Measurements from ENCODE around the gene DENND6B. TPM values are rescaled to one million over a fixed set of nuclear protein-coding genes. Genes with fewer than 3 reads are reported as not detected.
"Not testable (repeated sequence)": the region's sequence is repeated elsewhere in the genome, so short reads cannot be mapped to it uniquely, and the experiment has no call there.

Gene DENND6B
- total RNA-seq, 1 experiment from 2014 or later: 4.5 TPM

DNA sequence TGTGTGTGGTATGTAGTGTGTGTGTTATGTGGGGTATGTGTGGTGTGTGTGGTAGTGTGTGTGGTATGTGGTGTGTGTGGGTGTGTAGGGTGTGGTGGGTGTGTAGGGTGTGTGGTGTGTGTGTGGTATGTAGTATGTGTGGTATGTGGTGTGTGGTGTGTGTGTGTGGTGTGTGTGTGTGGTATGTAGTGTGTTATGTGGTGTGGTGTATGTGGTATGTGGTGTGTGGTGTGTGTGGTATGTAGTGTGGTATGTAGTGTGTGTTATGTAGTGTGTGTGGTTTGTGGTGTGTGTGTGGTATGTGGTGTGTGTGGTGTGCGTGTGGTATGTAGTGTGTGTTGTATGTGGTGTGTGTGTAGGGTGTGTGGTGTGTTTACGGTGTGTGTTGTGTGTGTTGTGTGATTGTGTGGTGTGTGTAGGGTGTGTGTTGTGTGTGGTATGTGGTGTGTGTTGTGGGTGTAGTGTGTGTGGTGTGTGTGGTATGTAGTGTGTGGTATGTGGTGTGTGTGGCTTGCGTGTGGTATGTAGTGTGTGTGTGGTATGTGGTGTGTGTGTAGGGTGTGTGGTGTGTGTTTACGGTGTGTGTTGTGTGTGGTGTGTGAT lies 12.1 kb upstream of the DENND6B start:
- DNase-seq (ENCODE audit: low spot score): no peak

DNA sequence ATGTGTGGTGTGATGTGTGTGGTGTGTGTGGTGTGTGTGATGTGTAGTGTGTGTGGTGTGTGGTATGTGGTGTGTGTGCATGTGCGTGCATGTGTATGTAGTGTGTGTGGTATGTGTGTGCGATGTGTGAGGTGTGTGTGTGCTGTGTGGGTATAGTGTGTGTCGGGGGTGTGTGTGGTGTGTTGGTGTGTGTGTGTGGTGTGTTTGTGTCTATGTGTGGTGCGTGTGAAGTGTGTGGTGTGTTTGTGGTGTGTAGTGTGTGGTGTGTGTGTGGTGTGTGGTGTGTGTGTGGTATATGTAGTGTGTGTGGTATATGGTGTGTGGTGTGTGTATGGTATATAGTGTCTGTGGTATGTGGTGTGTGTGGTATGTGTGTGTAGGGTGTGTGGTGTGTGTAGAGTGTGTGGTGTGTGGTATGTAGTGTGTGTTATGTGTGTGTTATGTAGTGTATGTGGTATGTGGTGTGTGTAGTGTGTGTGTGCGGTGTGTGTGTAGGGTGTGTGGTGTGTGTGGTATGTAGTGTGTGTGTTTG lies 11.3 kb upstream of the DENND6B start:
- no peak for DNase-seq (ENCODE audit: low spot score)

DNA sequence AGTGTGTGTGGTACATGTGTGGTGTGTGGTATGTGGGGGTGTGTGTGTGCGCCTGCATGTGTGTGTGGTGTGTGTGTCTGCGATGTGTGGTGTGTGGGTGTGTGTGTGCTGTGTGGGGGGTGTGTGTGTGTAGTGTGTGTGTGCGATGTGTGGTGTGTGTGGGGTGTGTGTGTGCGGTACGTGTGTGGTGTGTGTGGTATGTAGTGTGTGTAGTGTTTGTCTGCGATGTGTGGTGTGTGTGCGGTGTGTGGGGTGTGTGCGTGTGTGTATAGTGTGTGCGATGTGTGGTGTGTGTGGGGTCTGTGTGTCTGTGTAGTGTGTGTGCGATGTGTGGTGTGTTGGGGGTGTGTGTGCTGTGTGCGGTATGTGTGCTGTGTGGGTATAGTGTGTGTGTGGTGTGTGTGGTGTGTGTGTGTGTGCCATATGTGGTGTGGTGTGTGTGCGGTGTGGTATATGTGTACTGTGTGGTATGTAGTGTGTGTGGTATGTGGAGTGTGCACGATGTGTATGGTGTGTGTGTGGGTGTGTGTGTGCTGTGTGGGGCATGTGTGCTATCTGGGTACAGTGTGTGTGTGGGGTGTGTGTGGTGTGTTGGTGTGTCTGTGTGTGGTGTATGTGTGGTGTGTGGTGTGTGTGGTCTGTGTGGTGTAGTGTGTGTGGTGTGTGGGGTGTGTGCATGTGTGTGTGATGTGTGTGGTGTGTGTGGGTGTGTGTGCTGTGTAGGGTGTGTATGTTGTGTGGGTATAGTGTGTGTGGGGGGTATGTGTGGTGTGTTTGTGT lies 10.6 kb upstream of the DENND6B start:
- DNase-seq (ENCODE audit: low spot score): no peak

DNA sequence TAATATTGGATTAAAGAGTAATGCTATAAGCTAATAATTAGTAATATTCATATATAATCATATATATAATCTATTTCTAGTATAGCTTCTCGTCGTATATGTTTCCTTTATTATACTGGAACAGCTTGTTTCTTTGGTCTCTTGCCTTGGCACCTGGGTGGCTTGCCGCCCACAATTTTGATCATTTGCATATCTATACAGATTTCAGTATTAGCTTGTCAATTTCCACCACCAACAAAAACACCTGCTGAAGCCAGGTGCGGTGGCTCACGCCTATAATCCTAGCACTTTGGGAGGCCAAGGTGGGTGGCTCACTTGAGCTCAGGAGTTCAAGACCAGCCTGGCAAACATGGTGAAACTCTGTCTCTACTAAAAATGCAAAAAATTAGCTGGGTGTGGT lies 7.6 kb upstream of the DENND6B start:
- DNase-seq (ENCODE audit: low spot score): not testable (repeated sequence)

DNA sequence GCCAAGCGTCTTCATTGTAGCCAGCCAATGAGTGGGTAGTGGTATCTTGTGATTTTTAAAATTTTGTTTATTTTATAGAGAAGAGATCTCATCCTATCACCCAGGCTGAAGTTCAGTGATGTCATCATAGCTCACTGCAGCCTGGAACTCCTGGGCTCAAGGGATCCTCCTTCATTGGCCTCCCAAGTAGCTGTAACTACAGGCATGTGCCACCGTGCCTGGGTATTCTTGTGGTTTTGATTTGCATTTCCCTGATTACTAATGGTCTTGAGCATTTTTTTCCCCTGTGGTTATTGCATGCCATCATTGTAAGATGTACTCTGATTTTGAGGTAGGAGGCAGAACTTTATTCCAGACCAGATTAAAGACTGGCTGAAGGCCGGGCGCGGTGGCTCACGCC lies 2.4 kb upstream of the DENND6B start:
- DNase-seq (ENCODE audit: low spot score): no peak

DNA sequence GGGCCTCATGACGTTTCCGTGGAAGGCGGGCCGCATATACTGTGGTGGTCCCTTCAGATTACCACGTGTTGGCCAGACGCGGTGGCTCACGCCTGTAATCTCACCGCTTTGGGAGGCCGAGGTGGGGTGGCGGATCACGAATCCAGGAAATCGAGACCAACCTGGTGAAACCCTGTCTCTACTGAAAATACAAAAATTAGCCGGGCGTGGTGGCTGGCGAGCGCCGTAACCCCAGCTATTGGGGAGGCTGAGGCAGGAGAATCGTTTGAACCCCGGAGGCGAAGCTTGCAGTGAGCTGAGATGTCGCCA lies 853 bp upstream of the DENND6B start:
- no peak for DNase-seq (ENCODE audit: low spot score)

DNA sequence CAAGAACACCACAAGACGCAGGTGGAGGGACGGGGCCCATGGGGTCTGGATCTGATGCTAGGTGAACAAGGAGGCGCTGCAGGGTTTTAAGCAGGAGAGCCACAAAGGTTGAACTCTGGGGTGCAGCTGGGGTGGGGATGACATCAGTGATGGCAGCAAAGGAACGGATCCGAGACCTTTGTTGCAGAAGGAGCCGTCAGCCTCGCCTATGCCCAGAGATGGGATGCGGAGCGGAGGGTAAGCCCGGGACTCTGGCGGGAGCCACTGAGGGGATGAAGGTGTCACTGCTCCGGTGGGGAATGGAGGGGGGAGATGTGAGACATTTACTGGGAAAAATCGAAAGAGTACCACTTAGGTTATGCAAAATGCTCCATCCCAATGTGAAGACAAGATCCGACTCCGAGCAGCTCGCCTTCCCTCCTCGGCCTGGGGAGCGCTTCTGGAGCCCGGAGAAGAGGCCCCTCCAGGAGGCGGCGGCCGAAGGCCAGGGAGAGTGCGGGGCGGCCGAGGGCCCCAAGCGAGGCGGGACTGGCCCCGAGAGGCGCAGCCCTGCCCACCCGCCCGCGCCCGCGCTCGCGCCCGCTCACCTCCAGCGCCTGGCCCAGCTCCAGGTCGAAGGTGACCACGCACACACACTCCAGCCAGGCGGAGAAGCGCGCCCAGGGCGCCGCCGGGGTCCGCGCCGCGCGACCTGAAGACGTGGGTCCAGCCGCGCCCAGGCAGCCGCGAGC lies 422 bp downstream of the DENND6B start:
- no peak for DNase-seq (ENCODE audit: low spot score)

DNA sequence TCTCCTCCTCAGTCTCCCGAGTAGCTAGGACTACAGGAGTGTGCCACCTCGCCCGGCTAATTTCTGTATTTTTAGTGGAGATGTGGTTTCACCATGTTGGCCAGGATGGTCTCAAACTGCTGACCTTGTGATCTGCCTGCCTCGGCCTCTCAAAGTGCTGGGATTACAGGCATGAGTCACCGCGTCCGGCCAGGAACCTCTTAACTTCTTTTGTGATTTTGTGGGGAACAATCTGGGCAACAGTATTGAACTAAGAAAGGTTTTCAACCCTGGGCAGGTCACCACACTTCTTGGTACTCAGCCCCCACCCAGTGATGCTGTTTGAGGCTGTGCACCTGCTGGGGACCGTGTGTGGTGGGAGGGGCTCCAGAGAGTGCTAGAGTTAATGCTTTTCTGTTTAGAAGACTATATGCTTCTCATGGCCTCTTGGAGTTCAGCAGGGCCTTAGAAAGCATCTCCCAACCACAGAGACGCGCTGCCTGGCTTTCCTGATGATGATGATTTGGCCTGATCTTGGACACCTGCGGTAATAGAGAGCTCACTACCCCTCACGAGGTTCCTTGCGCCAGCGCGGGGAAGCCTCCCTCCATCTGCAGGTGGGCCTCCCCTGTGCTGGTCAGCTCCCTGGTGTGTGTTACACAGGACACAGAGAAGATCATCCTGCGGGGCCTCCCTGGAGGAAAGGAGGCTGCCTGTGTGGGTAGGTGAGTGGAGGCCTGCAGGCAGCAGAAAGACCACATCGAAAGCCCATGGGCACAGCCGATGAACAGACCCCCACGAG lies 1.2 kb downstream of the DENND6B start:
- no peak for DNase-seq (ENCODE audit: low spot score)

DNA sequence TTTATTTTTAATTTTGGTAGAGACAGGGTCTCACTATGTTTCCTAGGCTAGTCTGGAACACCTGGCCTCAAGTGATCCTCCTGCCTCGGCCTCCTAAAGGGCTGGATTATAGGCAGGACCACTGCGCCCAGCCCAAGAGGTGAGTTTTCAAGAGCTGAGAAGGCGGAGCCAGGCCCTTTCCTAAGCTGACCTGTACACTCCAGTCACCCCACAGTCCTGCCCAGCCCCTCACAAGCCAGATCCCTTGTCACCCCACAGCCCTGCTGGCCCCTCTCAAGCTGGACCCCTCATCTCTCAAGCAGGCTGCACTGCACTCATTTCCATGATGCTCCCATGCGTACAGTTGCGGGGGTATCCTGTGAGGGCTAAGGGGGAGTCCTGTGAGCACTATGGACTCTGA lies 2.9 kb downstream of the DENND6B start:
- DNase-seq (ENCODE audit: low spot score): no peak

DNA sequence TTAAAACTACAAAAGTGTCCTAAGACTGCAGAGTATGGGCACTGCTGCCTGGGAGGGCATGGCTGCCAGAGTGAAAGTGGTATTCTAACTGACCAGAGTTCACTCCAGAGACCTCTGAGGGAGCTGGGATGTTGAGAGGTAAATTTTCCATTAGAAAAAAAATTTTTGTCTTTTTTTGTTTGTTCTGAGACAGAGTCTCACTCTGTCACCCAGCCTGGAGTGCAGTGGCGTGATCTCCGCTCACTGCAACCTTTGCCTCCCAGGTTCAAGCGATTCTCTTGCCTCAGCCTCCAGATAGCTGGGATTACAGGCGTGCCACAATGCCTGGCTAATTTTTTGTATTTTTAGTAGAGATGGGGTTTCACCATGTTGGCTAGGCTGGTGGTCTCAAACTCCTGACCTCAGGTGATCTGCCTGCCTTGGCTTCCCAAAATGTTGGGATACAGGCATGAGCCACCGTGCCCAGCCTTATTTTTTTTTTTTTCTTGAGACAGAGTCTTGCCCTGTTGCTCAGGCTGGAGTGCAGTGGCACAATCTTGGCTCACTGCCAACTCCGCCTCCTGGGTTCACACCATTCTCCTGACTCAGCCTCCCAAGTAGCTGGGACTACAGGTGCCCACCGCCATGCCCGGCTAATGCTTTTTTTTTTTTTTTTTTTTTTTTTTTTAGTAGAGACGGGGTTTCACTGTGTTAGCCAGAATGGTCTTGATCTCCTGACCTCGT lies 4.3 kb downstream of the DENND6B start:
- not testable (repeated sequence) for DNase-seq (ENCODE audit: low spot score)

DNA sequence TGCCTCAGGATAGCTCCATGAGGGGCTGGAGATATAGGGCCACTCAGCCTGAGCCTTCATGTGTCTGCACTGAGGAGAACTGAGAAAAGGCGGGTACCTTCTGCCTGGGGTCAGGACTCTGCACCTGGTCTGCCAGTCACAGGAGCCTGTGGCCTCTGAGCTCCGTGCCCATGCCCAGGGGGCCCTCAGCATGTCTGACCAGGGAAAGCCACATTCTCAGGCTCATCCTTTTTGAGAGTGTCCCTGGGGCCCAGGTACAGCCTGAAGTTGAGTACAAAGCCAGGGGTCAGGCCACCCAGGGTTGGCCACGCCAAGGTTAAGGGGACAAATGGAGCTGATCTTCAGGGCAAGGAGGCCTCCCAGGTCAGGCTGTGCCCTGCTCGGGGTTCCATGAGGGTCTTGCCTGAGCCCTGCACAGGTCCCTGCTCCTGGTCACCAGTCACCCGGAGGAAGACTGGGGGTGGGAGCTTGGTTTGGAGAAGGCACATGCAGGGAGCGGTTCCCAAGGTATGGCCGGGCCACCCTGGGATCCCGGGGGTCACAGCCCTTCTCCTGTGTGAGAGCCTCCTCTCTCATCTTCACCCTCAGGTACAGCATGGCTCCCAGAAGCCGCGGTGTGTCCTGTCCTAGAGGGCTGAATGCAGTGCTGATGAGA lies 6.0 kb downstream of the DENND6B start:
- no peak for DNase-seq (ENCODE audit: low spot score)

DNA sequence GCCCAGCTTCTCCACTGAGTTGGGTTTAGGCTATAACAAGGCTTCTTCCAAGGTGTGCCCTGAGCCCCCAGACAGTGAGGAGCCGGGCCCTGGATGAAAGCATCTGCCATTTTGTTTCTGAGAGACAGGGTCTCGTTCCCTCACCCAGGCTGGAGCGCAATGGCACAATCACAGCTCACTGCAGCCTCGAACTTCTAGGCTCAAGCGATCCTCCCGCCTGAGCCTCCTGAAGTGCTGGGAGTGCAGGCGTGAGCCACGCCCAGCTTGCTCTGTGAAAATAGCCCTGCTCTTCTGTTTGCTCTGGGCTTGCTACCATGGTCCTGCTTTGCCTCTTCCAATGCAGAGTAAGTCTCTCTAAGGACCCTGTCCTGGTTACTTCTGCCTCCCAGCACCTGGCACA lies 6.7 kb downstream of the DENND6B start:
- no peak for DNase-seq (ENCODE audit: low spot score)

DNA sequence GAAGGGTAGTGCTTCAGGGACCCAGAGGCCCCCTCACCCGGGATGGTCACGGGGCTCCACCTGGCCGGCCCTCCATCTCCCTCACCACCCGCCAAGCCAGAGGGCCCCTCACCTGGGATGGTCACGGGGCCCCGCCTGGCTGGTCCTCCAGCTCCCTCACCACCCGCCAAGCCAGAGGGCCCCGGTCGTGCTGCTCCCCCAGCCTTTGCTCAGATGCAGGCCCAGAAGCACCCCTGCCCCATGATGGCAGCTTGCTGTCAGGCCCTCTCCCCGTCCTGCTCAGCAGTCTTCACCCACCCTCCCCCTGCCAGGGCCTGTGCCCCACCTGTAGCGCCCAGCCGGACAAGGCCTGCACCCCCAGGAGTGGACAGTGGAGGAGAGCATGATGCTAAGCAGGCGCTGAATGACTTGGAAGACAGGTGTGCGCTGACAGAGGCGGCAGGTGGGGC lies 7.3 kb downstream of the DENND6B start:
- no peak for DNase-seq (ENCODE audit: low spot score)

DNA sequence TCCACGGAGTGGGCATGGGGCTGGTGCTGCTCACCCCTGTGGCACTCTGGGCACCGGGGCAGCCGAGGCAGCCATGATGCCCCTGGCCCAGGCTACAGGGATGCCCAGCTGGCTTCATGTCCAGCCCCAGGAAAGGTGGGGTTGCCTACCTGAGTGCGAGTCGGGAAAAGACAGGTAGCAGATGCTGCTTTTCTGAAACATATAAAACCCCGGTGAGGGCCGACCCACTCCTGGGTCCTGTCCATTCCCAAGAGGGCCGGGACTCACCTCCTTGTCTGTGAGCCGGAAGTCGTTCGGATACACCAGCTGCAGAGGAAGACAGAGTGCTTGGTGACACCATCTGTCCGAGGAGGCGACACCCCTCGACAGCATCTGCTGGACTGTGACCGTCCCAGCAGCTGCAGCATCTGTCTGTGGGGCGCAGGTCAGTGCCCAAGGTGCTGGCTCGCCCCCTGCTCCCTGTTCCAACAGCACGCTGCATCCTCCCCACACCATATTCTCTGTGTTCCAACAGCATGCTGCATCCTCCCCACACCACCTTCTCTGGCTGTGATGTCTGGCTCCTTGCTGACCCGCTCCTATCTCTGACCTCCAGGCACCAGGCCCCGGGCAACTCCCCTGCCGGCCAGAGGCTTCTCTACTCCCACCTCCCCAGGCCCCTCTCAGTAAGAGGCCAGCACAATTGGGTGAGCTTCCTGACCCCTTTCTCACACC lies 8.0 kb downstream of the DENND6B start:
- DNase-seq (ENCODE audit: low spot score): no peak

DNA sequence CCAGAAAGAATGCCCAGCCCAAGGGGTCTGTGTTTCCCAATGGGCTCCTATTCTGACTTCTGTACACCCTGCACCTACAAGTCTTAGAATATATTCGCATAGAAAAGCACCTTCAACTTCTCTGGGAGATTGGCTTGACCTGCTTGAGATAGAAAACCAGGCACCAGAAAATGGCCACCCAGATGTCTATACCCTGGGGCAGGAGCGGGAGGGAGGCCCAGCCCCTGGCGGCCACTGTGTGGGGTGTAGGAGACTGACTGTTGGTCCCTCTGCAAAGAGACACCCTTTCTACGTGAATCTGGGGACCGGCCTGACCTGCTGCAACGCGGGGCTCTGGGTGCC lies 8.5 kb downstream of the DENND6B start:
- no peak for DNase-seq (ENCODE audit: low spot score)

DNA sequence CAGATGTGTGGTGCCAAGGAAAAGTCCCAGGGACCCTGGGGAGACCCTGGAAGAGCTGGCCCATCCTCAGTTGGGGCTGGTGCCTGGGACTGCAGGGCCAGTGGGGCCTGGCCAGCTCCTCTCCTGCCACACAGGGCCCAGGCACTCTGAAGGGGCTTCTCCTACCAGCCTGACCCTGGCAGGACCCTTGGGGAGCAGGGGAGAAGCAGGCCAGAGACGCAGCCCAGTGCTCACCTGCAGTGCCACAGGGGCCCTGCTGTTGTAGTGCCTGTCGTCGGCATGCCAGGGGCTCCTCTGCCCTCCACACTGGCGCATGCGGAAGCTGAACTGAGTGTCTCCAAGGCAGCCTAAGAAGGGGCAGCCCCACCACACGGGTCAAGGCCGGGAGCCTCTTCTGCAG lies 9.1 kb downstream of the DENND6B start:
- no peak for DNase-seq (ENCODE audit: low spot score)

DNA sequence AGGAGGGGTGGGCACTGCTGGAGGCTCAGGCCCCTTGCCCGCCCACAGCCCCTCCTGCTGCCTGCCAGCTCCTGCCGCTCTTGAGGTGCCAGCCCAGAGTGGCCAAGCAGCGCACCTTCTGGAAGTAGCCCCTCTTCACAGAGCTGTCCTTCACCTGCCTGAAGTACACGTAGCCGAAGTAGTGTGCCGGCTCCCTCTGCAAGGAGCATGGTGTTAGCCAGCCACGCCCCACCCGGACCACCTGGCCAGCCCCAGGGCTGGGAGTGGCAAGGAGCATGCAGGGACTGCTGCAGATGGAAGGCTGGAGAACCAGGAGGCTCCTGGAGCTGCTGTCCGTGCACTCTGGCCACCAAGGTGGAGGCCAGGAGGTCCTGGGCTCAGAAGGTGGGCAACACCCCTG lies 9.6 kb downstream of the DENND6B start:
- DNase-seq (ENCODE audit: low spot score): no peak

DNA sequence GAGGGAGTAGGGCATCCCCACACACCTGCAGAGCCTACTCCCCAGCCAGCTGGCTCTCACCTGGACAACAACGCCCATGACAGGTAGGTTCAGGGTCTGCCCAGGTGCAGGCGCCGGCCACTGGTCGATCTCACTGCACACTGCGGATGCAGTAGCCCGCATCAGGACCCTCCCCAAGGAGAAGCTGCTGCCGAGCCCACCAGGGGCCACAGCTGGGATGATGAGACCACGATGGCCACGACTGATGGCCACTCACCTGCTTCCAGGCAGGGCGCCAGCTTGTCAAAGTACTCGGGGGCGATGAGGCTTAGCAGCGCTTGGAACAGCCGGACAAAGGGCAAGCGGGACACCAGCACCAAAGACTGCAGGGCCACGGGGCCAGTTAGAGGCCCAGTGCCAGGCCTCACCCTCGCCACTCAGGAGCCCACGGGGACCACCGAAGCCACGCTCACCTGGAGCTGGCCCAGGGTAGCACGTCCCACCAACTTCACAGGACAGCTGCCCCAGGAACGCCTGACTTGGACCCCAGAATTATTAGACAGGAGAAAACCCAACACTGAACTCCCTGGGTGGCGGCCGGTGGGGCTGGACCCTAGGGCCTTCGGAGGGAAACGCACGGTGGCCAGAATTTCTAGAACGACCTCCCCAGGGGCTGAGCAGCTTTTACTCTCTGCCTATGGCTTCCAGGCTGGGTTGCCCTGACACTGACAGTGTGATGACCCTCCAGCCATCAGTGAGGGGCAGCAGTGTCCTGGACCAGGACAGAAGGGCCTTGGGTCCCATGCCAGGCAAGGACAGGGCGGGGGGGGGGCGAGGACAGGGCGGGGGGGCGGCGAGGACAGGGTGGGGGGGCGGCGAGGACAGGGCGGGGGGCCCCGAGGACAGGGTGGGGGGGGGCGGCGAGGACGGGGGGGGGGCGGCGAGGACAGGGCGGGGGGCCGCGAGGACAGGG lies 10.4 kb downstream of the DENND6B start:
- no peak for DNase-seq (ENCODE audit: low spot score)
